GM12878 (cell line): Measurements from ENCODE around the gene SFXN1. TPM values are rescaled to one million over a fixed set of nuclear protein-coding genes. Genes with fewer than 3 reads are reported as not detected.

Experiments used
- ATAC-seq: fragments of 200-7000 bp; cut with Tn5 transposase; 3 replicates; pipeline ENCODE4 v1.9.1; 2020; ENCODE audit warnings: mild to moderate bottlenecking, moderate library complexity
- BruUV-seq: library from RNA; stranded (reverse); fragments of 400-500 nt; replicated peaks from 2 replicates; lab custom pipeline; 2021; lab: Mats Ljungman, UMichigan
- CTCF ChIA-PET: fragments of 300-600 bp; sonication (Branson Sonifier 250); formaldehyde crosslinking; extraction: SDS; loops from one replicate; lab custom pipeline; 2021; ENCODE audit warnings: inconsistent platforms; lab: Yijun Ruan, JAX
- POLR2A ChIA-PET: fragments of 350-600 bp; formaldehyde crosslinking; extraction: SDS; loops from one replicate; lab custom pipeline; 2021; ENCODE audit warnings: inconsistent platforms; lab: Charles Lee
- RAD21 ChIA-PET: fragments of 300-600 bp; sonication (Branson Sonifier 250); formaldehyde crosslinking; loops from one replicate; lab custom pipeline; 2023; ENCODE audit warnings: antibody characterized with exemption; ENCODE audit not compliant: unreplicated experiment; lab: Charles Lee
- SMC1A ChIA-PET: fragments of 300-600 bp; sonication (Branson Sonifier 250); formaldehyde crosslinking; loops from one replicate; lab custom pipeline; 2023; ENCODE audit not compliant: unreplicated experiment, uncharacterized antibody; lab: Charles Lee
- DNase-seq: peaks from one replicate; pipeline ENCODE4 v3.0.0-alpha.2; 2011; ENCODE audit warnings: low read depth, low spot score
- FAIRE-seq: peaks from 3 replicates; lab custom pipeline; 2011; peaks lifted over from hg19 to GRCh38; lab: Jason Lieb, UNC
- H2AFZ ChIP-seq: 2 replicates; pipeline ENCODE4 v1.6.0; 2011; ENCODE audit warnings: low read depth, low read length, control low read depth; ENCODE audit not compliant: control insufficient read depth
- H3K27ac ChIP-seq: 2 replicates; pipeline ENCODE4 v1.5.1; 2011; ENCODE audit warnings: control low read depth; ENCODE audit not compliant: control insufficient read depth, insufficient read depth
- H3K27me3 ChIP-seq, 2 experiments: replicated peaks in 1 of 2; 2 replicates each; pipeline versions ENCODE4 v1.6.0 to v1.6.1; 2011; ENCODE audit warnings: low read length in 1 of 2; ENCODE audit not compliant: control insufficient read depth in 2 of 2, insufficient read depth in 2 of 2
- H3K36me3 ChIP-seq, 2 experiments: 2 replicates each; pipeline ENCODE4 v1.5.1; 2011; ENCODE audit warnings: low read length in 1 of 2; ENCODE audit not compliant: control insufficient read depth in 2 of 2, insufficient read depth in 2 of 2
- H3K4me1 ChIP-seq: 2 replicates; pipeline ENCODE4 v1.6.1; 2011; ENCODE audit warnings: mild to moderate bottlenecking, low read length, moderate library complexity, mixed read lengths; ENCODE audit not compliant: control insufficient read depth, insufficient read depth
- H3K4me2 ChIP-seq: 2 replicates; pipeline ENCODE4 v1.6.0; 2011; ENCODE audit warnings: control low read depth; ENCODE audit not compliant: control insufficient read depth, insufficient read depth
- H3K4me3 ChIP-seq: fragments of 200-600 bp; sonication (generic); 2 replicates; pipeline ENCODE4 v1.5.1; 2016
- H3K79me2 ChIP-seq: 2 replicates; pipeline ENCODE4 v1.6.0; 2011; ENCODE audit warnings: low read length; ENCODE audit not compliant: control insufficient read depth, insufficient read depth
- H3K9ac ChIP-seq: 2 replicates; pipeline ENCODE4 v1.8.0; 2011; ENCODE audit warnings: low read length, control low read depth, mixed read lengths; ENCODE audit not compliant: control insufficient read depth, insufficient read depth
- H3K9me3 ChIP-seq: replicated peaks from 3 replicates; pipeline ENCODE4 v1.5.1; 2011; ENCODE audit warnings: mild to moderate bottlenecking, low read length; ENCODE audit not compliant: control insufficient read depth, insufficient read depth
- H4K20me1 ChIP-seq: 2 replicates; pipeline ENCODE4 v1.6.0; 2011; ENCODE audit not compliant: control insufficient read depth, insufficient read depth
- BACH1 ChIP-seq: fragments of 450-650 bp; IDR thresholded peaks from 2 replicates; pipeline ENCODE4 v1.6.1; 2017; ENCODE audit warnings: mild to moderate bottlenecking, borderline replicate concordance
- BMI1 ChIP-seq: fragments of 450-650 bp; IDR thresholded peaks from 2 replicates; pipeline ENCODE4 v1.6.1; 2016; ENCODE audit warnings: mild to moderate bottlenecking, moderate library complexity, borderline replicate concordance
- CBX5 ChIP-seq: sonication (generic); IDR thresholded peaks from 2 replicates; pipeline ENCODE4 v1.6.1; 2016; ENCODE audit warnings: low read depth, moderate library complexity, mild to moderate bottlenecking, inconsistent platforms
- CUX1 ChIP-seq: IDR thresholded peaks from 2 replicates; pipeline ENCODE4 v1.6.1; 2012; ENCODE audit warnings: improper control_type of control experiment, low read depth, low read length; ENCODE audit not compliant: insufficient replicate concordance
- HDAC2 ChIP-seq: fragments of 200-600 bp; sonication (generic); IDR thresholded peaks from 2 replicates; pipeline ENCODE4 v1.6.1; 2017
- HDGF ChIP-seq: fragments of 450-650 bp; IDR thresholded peaks from 2 replicates; pipeline ENCODE4 v1.6.1; 2016; ENCODE audit warnings: antibody characterized with exemption
- IRF3 ChIP-seq: fragments of 450-650 bp; IDR thresholded peaks from 2 replicates; pipeline ENCODE4 v1.6.1; 2014; ENCODE audit warnings: mild to moderate bottlenecking
- KDM1A ChIP-seq: fragments of 200-600 bp; sonication (generic); IDR thresholded peaks from 2 replicates; pipeline ENCODE4 v1.6.1; 2016; ENCODE audit warnings: borderline replicate concordance
- NFYA ChIP-seq: IDR thresholded peaks from 2 replicates; pipeline ENCODE4 v1.6.1; 2011; ENCODE audit warnings: low read depth, mild to moderate bottlenecking, low read length, improper control_type of control experiment, borderline replicate concordance
- SKIL ChIP-seq: fragments of 450-650 bp; IDR thresholded peaks from 2 replicates; pipeline ENCODE4 v1.6.1; 2017; ENCODE audit warnings: mild to moderate bottlenecking, low read depth, inconsistent platforms; ENCODE audit not compliant: poor library complexity, severe bottlenecking
- TARDBP ChIP-seq: IDR thresholded peaks from 2 replicates; pipeline ENCODE4 v1.6.1; 2016; ENCODE audit warnings: borderline replicate concordance
- USF1 ChIP-seq: IDR thresholded peaks from 2 replicates; pipeline ENCODE4 v1.6.1; 2011; ENCODE audit warnings: borderline replicate concordance, low read depth, mild to moderate bottlenecking, moderate library complexity, mixed read lengths, low read length; ENCODE audit not compliant: insufficient read depth; ENCODE audit errors: extremely low read length
- ZNF217 ChIP-seq: fragments of 450-650 bp; IDR thresholded peaks from 2 replicates; pipeline ENCODE4 v1.6.1; 2017; ENCODE audit warnings: antibody characterized with exemption, mild to moderate bottlenecking
- ZNF274 ChIP-seq: IDR thresholded peaks from one replicate; pipeline ENCODE4 v1.8.0; 2011; ENCODE audit not compliant: insufficient read length, insufficient read depth
- WGBS: methylation state at CpG from one replicate; pipeline ENCODE4 v1.1.6; 2016; ENCODE audit warnings: low lambda C conversion rate; ENCODE audit not compliant: insufficient replicate concordance, insufficient coverage; ENCODE audit errors: missing lambda C conversion rate; 5-methylcytosine and 5-hydroxymethylcytosine counted together
- in situ Hi-C: fragments of 300-500 bp; cut with MboI; formaldehyde crosslinking; loops from 9 replicates; pipeline ENCODE4 v1.14.3; 2018; ENCODE audit warnings: mixed read lengths
- intact Hi-C: fragments of 100-400 bp; cut with micrococcal nuclease; formaldehyde crosslinking; loops from one replicate; pipeline ENCODE4 v1.14.2; 2022; ENCODE audit not compliant: unreplicated experiment
- polyA plus RNA-seq, 11 experiments: library from polyadenylated mRNA; depleted of rRNA in 4 of 11; unstranded in 6 of 11; stranded (reverse) in 5 of 11; fragments of >200 nt; fragmentation: Nextera tagmentation in 4 of 11; fragmentation: Illumina TruSeq in 1 of 11; extraction: Ambion mirVana in 4 of 11; extraction: Trizol in 1 of 11; gene quantifications; 1 replicate in 1 of 11; 2 replicates in 10 of 11; pipeline versions ENCODE4 v1.2.1 to v1.2.3, GENCODE V29; 2011 to 2016; ENCODE audit warnings: inconsistent platforms in 2 of 11, missing spikeins in 2 of 11, low read depth in 1 of 11
- total RNA-seq, 4 experiments: library from RNA; depleted of rRNA in 3 of 4; stranded (reverse); fragments of >200 nt in 3 of 4; fragmentation: Illumina TruSeq in 1 of 4; extraction: Trizol in 1 of 4; gene quantifications; 2 replicates each; pipeline versions ENCODE4 v1.2.1 to v1.2.3, GENCODE V29; 2013 to 2021

SFXN1 gene
- total and polyA plus RNA-seq, 10 of the 15 experiments (the other 5 are each of a cell fraction or from before 2014, with no cell fraction given): 18.0 to 248 (median 103) TPM

- TF ChIP-seq BACH1: no peak
Observed at GRCh38 chr5:175547842-175548241, 69.5 kb downstream of the SFXN1 start (continued).

GRCh38 chr5:175548626-175549311, 70.4 kb downstream of the SFXN1 start:
- 43% methylated on average over 15 of the region's 15 CpGs for WGBS
- Histone ChIP-seq H4K20me1 (no peaks in the 10 kb centered on the region), H3K27ac (no peak overlapping the region), H3K9me3 (no peaks in the 10 kb centered on the region), H3K9ac (no peak overlapping the region), H3K4me1 (no peaks in the 10 kb centered on the region), H3K4me3 (no peak overlapping the region), H3K36me3 (no peaks in the 10 kb centered on the region), H3K79me2 (no peaks in the 10 kb centered on the region), H2AFZ (no peak overlapping the region), H3K4me2 (no peak overlapping the region), H3K27me3 (no peaks in the 10 kb centered on the region; a peak in 3 of 4 replicates)
- SMC1A ChIA-PET: no interaction called here
- in situ Hi-C loops (no loop called here), intact Hi-C loops (no loop called here)
- POLR2A ChIA-PET: no interaction called here
- DNase-seq: no peak
- no TSS peak for BruUV-seq
- TF ChIP-seq ZNF217 (no peak), HDGF (no peak), USF1 (no peak), TARDBP (no peak), NFYA (no peak), HDAC2 (no peak), CBX5 (no peak), CUX1 (no peak), BMI1 (no peak), ZNF274 (no peak), SKIL (no peak), KDM1A (no peak), IRF3 (no peak)
- ATAC-seq: no peak
- FAIRE-seq: no peak
- RAD21 ChIA-PET: no interaction called here
- CTCF ChIA-PET: no interaction called here
